Thyroid gland (tissue), 4 donors: ENCODE results near the gene RBP2. TPM values are rescaled to one million over a fixed set of nuclear protein-coding genes. Genes with fewer than 3 reads are reported as not detected.

Experiments
- DNase-seq, 2 donors: peaks; one replicate each; pipeline ENCODE4 v3.0.0-alpha.2; 2019
- H3K27ac ChIP-seq, 3 donors: fragments of 200-600 bp; sonication (generic); 1 replicate in 2 of 3; 2 replicates in 1 of 3; pipeline ENCODE4 v1.5.1; 2016 to 2019; ENCODE audit warnings: mild to moderate bottlenecking in 1 of 3, moderate library complexity in 1 of 3
- H3K27me3 ChIP-seq: fragments of 200-600 bp; sonication (generic); one replicate; pipeline ENCODE4 v1.5.1; 2019
- H3K36me3 ChIP-seq, 2 donors: fragments of 200-600 bp; sonication (generic); one replicate each; pipeline ENCODE4 v1.5.1; 2016 to 2019
- H3K4me1 ChIP-seq, 2 donors: fragments of 200-600 bp; sonication (generic); one replicate each; pipeline ENCODE4 v1.5.1; 2017 to 2019
- H3K4me3 ChIP-seq, 3 donors: fragments of 200-600 bp; sonication (generic); replicated peaks in 1 of 3; 1 replicate in 2 of 3; 2 replicates in 1 of 3; pipeline ENCODE4 v1.5.1; 2016; ENCODE audit warnings: mild to moderate bottlenecking in 1 of 3
- H3K9me3 ChIP-seq: fragments of 200-600 bp; sonication (generic); one replicate; pipeline ENCODE4 v1.5.1; 2017
- POLR2A ChIP-seq, 2 donors: fragments of 450-650 bp; IDR thresholded peaks; one replicate each; pipeline ENCODE4 v1.6.1; 2017; ENCODE audit warnings: antibody characterized with exemption in 2 of 2, mild to moderate bottlenecking in 2 of 2, moderate library complexity in 1 of 2
- WGBS, 2 donors: methylation state at CpG; one replicate each; pipeline ENCODE4 v1.1.5; 2017; 5-methylcytosine and 5-hydroxymethylcytosine counted together
- intact Hi-C: fragments of 100-400 bp; cut with DNase I; formaldehyde crosslinking; loops from one replicate; pipeline ENCODE4 v1.15.1; 2023
- total RNA-seq, 4 donors: library from RNA; depleted of rRNA; stranded (reverse); fragments of >200 nt; gene quantifications; one replicate each; pipeline ENCODE4 v1.2.3, GENCODE V29; 2016
- TF ChIP-seq, protein P1 (sequence below), 6 experiments: fragments of 200-600 bp in 3 of 6; fragments of 450-650 bp in 3 of 6; sonication (generic) in 3 of 6; IDR thresholded peaks; one replicate each; pipeline ENCODE4 v1.5.1; 2016 to 2019; ENCODE audit warnings: antibody characterized with exemption in 6 of 6, mild to moderate bottlenecking in 2 of 6, inconsistent platforms in 1 of 6, moderate library complexity in 1 of 6

The RBP2 gene
- total RNA-seq, 4 donors from 2014 or later = not detected

GRCh38 chr3:139499536-139499935, 23.2 kb upstream of the RBP2 start:
- TF ChIP-seq, protein P1, sequence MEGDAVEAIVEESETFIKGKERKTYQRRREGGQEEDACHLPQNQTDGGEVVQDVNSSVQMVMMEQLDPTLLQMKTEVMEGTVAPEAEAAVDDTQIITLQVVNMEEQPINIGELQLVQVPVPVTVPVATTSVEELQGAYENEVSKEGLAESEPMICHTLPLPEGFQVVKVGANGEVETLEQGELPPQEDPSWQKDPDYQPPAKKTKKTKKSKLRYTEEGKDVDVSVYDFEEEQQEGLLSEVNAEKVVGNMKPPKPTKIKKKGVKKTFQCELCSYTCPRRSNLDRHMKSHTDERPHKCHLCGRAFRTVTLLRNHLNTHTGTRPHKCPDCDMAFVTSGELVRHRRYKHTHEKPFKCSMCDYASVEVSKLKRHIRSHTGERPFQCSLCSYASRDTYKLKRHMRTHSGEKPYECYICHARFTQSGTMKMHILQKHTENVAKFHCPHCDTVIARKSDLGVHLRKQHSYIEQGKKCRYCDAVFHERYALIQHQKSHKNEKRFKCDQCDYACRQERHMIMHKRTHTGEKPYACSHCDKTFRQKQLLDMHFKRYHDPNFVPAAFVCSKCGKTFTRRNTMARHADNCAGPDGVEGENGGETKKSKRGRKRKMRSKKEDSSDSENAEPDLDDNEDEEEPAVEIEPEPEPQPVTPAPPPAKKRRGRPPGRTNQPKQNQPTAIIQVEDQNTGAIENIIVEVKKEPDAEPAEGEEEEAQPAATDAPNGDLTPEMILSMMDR (IDR thresholded peaks at IDR 0.05) = no peak
- TF ChIP-seq POLR2A (IDR thresholded peaks at IDR 0.05) = no peak
- Histone ChIP-seq H3K27ac (no peak overlapping the region), H3K27me3 (no peaks in the 10 kb centered on the region), H3K4me3 (no peak overlapping the region), H3K36me3 (no peaks in the 10 kb centered on the region), H3K4me1 (no peaks in the 10 kb centered on the region), H3K9me3 (no peaks in the 10 kb centered on the region)
- intact Hi-C loops = no loop called here
- no peak for DNase-seq
- 78 to 81% methylated on average over 2 of the region's 2 CpGs for WGBS, 2 donors

GRCh38 chr3:139493826-139494385, 17.6 kb upstream of the RBP2 start:
- H3K4me3 ChIP-seq = no peak overlapping the region
- no peaks in the 10 kb centered on the region for H3K9me3 ChIP-seq
- WGBS, 2 donors = 58 to 93% methylated on average over 2 to 3 of the region's 6 CpGs
- intact Hi-C loops = no loop called here
- H3K27ac ChIP-seq = no peak overlapping the region
- no peaks in the 10 kb centered on the region for H3K27me3 ChIP-seq
- no peak for DNase-seq
- H3K4me1 ChIP-seq = no peaks in the 10 kb centered on the region
- no peak for TF ChIP-seq POLR2A (IDR thresholded peaks at IDR 0.05)
- TF ChIP-seq, protein P1 (IDR thresholded peaks at IDR 0.05) = no peak
- H3K36me3 ChIP-seq = no peaks in the 10 kb centered on the region

DNA sequence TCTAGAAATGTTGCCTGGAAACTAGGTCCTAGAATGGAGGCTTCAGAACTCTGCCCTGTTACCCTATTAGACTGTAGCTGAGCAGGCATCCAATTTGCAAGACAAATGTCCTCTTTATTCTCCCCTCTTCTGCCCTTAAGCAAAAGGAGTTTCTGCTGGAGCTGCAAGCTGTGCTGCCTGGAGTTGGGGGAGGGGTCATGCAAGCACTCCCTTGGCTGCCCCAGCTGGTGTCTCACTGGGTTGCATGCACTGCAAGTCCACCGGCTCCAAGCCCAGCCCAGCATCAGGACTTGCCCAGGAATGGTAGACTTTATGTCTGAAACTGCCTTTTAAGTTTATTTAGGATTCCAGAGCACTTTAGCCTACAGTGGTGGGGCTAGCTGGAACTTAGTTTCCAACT, 15.7 kb upstream of the RBP2 start:
- H3K27ac ChIP-seq = no peak overlapping the region
- H3K4me3 ChIP-seq = no peak overlapping the region
- 60 to 85% methylated on average over 1 of the region's 1 CpG for WGBS, 2 donors
- H3K36me3 ChIP-seq = no peaks in the 10 kb centered on the region
- TF ChIP-seq, protein P1 (IDR thresholded peaks at IDR 0.05) = no peak
- no peak for TF ChIP-seq POLR2A (IDR thresholded peaks at IDR 0.05)
- no peaks in the 10 kb centered on the region for H3K27me3 ChIP-seq
- intact Hi-C loops = no loop called here
- no peaks in the 10 kb centered on the region for H3K9me3 ChIP-seq
- H3K4me1 ChIP-seq = no peaks in the 10 kb centered on the region
- no peak for DNase-seq

GRCh38 chr3:139491027-139491700, 14.8 kb upstream of the RBP2 start:
- Histone ChIP-seq H3K4me1 (no peaks in the 10 kb centered on the region), H3K27ac (no peak overlapping the region), H3K36me3 (no peaks in the 10 kb centered on the region), H3K9me3 (no peaks in the 10 kb centered on the region), H3K4me3 (no peak overlapping the region), H3K27me3 (no peaks in the 10 kb centered on the region)
- 27 to 30% methylated on average over 1 of the region's 1 CpG for WGBS, 2 donors
- TF ChIP-seq, protein P1 (IDR thresholded peaks at IDR 0.05) = no peak
- no peak for TF ChIP-seq POLR2A (IDR thresholded peaks at IDR 0.05)
- intact Hi-C loops = no loop called here
- DNase-seq = peak; percentile 22 to 42

- Histone ChIP-seq H3K4me1 (no peaks in the 10 kb centered on the region), H3K4me3 (no peak overlapping the region), H3K27ac (no peak overlapping the region), H3K36me3 (no peaks in the 10 kb centered on the region), H3K9me3 (no peaks in the 10 kb centered on the region), H3K27me3 (no peaks in the 10 kb centered on the region)
- WGBS, 2 donors = 75 to 78% methylated on average over 1 of the region's 1 CpG
- no peak for DNase-seq
- intact Hi-C loops = no loop called here
- TF ChIP-seq POLR2A (IDR thresholded peaks at IDR 0.05) = no peak
- TF ChIP-seq, protein P1 (IDR thresholded peaks at IDR 0.05) = no peak
Measured at GRCh38 chr3:139482206-139482605, 5.9 kb upstream of the RBP2 start.
